ENCODE data around the gene COL7A1.

DNA sequence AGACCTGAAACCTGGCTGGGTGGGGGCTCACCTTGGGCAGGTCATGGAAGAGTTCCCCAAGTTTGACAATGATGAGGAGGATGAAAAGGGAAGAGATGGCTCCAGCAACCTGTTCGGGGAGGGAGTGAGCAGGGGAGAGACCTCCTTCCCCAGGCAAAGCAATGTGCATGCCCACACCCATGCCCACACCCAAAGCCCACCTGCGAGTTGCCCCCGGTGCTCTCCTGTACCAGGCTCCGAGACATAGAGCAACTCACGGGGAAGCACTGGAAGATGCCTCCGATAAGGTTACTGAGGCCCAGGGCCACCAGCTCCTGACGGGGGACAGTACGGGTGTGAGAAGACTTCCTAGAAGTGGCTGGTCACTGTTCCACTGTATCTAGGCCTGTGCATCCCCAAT is 35.3 kb upstream of the COL7A1 start:
- TF ChIP-seq, protein P1, sequence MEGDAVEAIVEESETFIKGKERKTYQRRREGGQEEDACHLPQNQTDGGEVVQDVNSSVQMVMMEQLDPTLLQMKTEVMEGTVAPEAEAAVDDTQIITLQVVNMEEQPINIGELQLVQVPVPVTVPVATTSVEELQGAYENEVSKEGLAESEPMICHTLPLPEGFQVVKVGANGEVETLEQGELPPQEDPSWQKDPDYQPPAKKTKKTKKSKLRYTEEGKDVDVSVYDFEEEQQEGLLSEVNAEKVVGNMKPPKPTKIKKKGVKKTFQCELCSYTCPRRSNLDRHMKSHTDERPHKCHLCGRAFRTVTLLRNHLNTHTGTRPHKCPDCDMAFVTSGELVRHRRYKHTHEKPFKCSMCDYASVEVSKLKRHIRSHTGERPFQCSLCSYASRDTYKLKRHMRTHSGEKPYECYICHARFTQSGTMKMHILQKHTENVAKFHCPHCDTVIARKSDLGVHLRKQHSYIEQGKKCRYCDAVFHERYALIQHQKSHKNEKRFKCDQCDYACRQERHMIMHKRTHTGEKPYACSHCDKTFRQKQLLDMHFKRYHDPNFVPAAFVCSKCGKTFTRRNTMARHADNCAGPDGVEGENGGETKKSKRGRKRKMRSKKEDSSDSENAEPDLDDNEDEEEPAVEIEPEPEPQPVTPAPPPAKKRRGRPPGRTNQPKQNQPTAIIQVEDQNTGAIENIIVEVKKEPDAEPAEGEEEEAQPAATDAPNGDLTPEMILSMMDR (conservative IDR thresholded peaks at IDR 0.05; ENCODE audit: low read length): no peak
- no peak for TF ChIP-seq EZH2phosphoT487 (IDR thresholded peaks at IDR 0.05; ENCODE audit: borderline replicate concordance, low read depth, low read length)
